A673 (cell line): Measurements from ENCODE around the gene WDR53.

Experiments
- EZH2 ChIP-seq: fragments of 200-600 bp; sonication (generic); IDR thresholded peaks from 2 replicates; pipeline ENCODE4 v1.6.1; 2017; ENCODE audit warnings: borderline replicate concordance, low read depth, mild to moderate bottlenecking, mixed read lengths, antibody characterized with exemption, low read length; ENCODE audit not compliant: poor library complexity, severe bottlenecking
- TF ChIP-seq, protein P1 (sequence below): fragments of 300-800, 200-600 bp; sonication (generic); conservative IDR thresholded peaks from 2 replicates; pipeline ENCODE4 v1.5.1; 2017; ENCODE audit warnings: low read depth, mild to moderate bottlenecking, antibody characterized with exemption, low read length, moderate library complexity, mixed read lengths

DNA sequence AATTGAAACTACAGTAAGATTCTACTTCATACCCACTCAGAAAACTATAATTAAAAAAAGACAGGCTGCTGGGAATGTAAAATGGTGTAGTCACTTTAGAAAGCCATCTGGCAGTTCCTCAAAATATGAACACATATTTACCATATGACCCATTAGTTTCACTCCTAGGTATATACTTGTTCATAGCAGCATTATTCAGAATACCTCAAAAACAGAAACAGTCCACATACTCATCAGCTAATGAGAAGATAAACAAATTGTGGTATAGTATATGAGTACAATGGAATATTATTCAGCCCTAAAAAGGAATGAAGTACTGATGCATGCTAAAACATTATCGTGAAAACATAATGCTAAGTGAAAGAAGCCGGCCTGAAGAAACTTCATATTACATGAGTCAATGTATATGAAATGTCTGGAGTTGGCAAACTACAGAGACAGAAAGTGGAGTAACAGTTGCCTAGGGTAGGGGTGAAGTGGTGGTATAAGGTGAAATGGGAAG lies 23.8 kb downstream of the WDR53 start:
- TF ChIP-seq EZH2, result no peak
- TF ChIP-seq, protein P1, sequence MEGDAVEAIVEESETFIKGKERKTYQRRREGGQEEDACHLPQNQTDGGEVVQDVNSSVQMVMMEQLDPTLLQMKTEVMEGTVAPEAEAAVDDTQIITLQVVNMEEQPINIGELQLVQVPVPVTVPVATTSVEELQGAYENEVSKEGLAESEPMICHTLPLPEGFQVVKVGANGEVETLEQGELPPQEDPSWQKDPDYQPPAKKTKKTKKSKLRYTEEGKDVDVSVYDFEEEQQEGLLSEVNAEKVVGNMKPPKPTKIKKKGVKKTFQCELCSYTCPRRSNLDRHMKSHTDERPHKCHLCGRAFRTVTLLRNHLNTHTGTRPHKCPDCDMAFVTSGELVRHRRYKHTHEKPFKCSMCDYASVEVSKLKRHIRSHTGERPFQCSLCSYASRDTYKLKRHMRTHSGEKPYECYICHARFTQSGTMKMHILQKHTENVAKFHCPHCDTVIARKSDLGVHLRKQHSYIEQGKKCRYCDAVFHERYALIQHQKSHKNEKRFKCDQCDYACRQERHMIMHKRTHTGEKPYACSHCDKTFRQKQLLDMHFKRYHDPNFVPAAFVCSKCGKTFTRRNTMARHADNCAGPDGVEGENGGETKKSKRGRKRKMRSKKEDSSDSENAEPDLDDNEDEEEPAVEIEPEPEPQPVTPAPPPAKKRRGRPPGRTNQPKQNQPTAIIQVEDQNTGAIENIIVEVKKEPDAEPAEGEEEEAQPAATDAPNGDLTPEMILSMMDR, result no peak
